Fibroblast of lung (primary cell): Measurements from ENCODE around the gene SPDYE8.
"Not testable (repeated sequence)": the region's sequence is repeated elsewhere in the genome, so short reads cannot be mapped to it uniquely, and the experiment has no call there.

ENCODE experiments used
- CTCF ChIP-seq, 2 donors: IDR thresholded peaks in 1 of 2; conservative IDR thresholded peaks in 1 of 2; 1 replicate in 1 of 2; 2 replicates in 1 of 2; pipeline ENCODE4 v1.5.1; 2011 to 2012; ENCODE audit warnings: low read length in 2 of 2, control low read depth in 1 of 2, inconsistent platforms in 1 of 2, low read depth in 1 of 2, mild to moderate bottlenecking in 1 of 2
- EZH2 ChIP-seq: IDR thresholded peaks from 2 replicates; pipeline ENCODE4 v1.5.1; 2012; ENCODE audit warnings: low read length, control low read depth, mild to moderate bottlenecking; ENCODE audit errors: missing control alignments

- TF ChIP-seq CTCF (conservative IDR thresholded peaks at IDR 0.05 in 1 of 2, IDR thresholded peaks at IDR 0.05 in 1 of 2; ENCODE audit: low read depth in 1 of 2, low read length in 2 of 2); EZH2: not testable (repeated sequence)
These were observed 32.1 kb downstream of the SPDYE8 start for GRCh38 chr7:72997447-72997846.
